Stimulated activated CD8-positive, alpha-beta memory T cell treated with anti-CD3 and anti-CD28 coated beads, Interleukin-4, amount 100 ng/mL, for 1 hour (primary cell): Measurements from ENCODE around the gene GSTA4.
A peak's percentile ranks its signal among the peaks of the same experiment; 100 is the strongest.

ENCODE experiments used
- DNase-seq, 2 donors: peaks; one replicate each; pipeline ENCODE4 v3.0.0-alpha.2; 2020; ENCODE audit warnings: low read depth in 2 of 2, low spot score in 1 of 2

Gene GSTA4

DNA sequence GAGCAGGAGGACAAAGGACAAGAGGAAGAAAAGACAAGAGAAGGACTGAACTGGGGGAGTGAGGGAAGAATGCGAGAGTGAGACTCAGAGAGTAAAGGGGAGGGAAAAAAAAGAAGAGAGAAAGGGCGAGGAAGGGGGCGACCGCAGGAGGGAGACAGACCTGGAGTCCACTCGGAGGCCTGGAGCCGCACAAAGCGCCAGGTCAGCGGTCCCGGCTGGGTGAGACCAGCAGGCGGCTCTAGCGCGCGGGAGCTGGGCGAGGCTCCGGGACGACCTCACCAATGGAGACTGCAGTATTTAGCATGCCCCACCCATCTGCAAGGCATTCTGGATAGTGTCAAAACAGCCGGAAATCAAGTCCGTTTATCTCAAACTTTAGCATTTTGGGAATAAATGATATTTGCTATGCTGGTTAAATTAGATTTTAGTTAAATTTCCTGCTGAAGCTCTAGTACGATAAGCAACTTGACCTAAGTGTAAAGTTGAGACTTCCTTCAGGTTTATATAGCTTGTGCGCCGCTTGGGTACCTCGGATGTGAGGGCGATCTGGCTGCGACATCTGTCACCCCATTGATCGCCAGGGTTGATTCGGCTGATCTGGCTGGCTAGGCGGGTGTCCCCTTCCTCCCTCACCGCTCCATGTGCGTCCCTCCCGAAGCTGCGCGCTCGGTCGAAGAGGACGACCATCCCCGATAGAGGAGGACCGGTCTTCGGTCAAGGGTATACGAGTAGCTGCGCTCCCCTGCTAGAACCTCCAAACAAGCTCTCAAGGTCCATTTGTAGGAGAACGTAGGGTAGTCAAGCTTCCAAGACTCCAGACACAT is at the start of gene GSTA4:
Gene GSTA4, minus strand, starts transcription at position 196 of the 824 bp plus-strand sequence. CDS start 1,041 bp downstream, outside the sequence.
- DNase-seq: peak; percentile 67 to 80

- DNase-seq: no peak
Measured at GRCh38 chr6:53044572-53044971, 49.5 kb upstream of the GSTA4 start.

- no peak for DNase-seq
Measured at GRCh38 chr6:53044071-53044470, 49.0 kb upstream of the GSTA4 start.

DNA sequence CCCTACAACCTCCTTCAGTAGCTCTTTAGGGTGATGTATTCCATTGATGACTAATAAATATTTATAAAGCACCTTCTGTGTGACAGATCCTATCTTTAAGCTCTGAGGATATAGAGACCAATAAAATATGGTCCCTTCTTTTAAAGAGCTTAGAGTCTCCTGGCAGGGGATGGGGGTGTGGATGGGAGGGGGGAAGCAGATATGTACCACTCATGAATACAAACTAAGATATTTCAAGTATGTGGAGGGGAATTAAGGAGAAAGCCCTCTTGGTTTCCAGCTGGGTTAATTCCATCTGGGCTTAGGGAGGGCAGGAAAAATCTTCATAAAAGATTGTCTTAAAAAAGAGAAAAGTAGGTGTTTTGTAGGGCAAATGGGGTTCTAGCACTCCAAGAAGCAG is 48.5 kb upstream of the GSTA4 start:
- DNase-seq: no peak

DNA sequence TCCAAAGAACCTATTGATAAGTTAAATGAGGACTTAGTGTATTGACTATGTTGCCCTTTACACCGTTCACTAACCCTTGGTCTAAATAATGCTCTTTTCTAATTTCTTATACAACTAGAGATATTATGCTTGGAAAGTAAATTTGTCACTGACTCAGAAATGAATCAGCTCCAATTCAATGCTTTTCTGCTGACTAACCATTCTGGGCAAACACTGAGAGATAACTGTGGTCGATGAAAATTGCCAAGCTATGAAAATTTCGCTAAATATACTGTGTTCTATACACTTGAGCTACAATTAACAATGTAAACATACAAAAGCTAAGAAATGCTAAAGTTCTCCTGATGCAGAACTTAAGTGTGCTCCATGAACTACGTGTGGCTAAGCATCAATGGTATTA is 47.0 kb upstream of the GSTA4 start:
- DNase-seq: no peak

GRCh38 chr6:53041356-53041755 is 46.3 kb upstream of the GSTA4 start:
- no peak for DNase-seq

DNA sequence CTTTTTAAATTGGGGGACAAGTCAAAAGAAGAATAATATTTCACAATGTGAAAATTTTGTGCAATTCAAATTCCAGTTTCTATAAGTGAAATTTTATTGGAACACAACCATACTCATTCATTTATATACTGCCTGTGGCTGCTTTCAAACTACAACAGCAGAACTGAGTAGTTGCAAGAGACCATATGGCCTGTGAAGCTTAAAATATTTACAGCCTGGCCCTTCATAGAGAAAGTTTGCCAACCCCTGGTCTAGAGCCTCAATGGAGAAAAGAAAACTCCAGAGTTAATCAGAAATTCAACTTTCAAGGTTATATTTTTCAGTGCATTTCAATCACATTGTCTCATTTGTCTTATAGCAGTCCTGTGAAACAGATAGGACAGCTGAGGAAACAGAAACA is 43.5 kb upstream of the GSTA4 start:
- no peak for DNase-seq

- DNase-seq: no peak
Measured at GRCh38 chr6:53038141-53038540, 43.1 kb upstream of the GSTA4 start.

- no peak for DNase-seq
Measured at GRCh38 chr6:53035549-53036213, 40.6 kb upstream of the GSTA4 start.

DNA sequence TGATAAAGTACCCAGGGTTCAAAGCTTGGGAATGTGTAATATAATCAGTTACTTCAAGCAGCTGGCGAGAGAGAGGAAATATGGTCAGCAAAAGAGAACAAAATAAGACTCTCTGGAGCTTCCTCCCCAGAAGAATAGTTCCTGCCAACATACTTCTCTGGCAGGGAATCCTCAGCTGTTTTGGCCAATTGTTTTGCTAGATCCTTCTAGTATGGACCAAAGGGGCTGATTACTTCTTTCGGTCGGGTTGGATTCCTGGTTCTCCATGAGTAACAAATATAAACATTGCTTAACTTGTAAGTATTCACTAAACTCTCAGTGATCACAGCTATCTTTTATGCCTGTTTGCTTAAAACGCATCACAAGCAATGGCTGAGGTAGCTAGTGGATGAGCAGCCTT is 38.7 kb upstream of the GSTA4 start:
- DNase-seq: no peak

DNA sequence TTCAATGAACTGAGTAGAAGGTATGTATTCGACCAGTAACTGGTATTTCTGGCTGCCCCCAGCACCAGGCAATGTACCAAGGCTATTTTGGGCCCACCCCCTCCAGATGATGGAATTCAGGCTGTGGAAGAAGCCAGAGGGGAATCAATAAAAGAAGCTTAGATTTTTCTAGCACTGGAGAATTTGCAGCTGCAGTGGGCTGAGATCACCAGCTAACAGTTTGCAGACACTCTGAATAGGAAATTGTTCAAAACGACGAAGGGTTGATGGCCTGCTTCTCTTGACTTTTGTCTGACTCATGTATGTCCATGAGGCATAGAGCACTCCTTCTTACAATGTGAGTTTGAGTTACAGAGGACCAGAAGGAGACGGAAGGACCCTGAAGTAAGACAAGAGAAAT is 37.8 kb upstream of the GSTA4 start:
- no peak for DNase-seq

- DNase-seq: no peak
Measured at GRCh38 chr6:53031281-53031680, 36.2 kb upstream of the GSTA4 start.

- no peak for DNase-seq
Measured at GRCh38 chr6:53029761-53030160, 34.7 kb upstream of the GSTA4 start.

GRCh38 chr6:53029257-53029656 is 34.2 kb upstream of the GSTA4 start:
- DNase-seq: no peak

DNA sequence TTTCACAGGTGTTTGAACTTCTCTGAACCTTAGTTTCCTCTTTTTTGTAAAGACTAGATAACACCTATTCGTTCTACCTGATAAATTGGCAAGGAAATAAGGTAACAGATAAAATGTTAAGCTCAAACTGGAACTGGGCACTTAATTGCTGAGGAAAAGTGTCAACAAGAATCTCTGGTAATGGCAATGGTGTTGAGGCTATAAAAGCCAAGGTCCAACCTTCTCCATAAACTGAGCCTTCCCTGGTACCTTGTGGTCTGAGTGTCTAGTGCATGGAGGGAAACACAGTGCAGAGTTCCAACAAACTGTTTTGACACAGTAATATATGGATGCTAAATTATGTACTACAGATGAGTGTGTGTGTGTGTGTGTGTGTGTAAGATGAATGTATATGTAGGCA is 33.4 kb upstream of the GSTA4 start:
- no peak for DNase-seq

DNA sequence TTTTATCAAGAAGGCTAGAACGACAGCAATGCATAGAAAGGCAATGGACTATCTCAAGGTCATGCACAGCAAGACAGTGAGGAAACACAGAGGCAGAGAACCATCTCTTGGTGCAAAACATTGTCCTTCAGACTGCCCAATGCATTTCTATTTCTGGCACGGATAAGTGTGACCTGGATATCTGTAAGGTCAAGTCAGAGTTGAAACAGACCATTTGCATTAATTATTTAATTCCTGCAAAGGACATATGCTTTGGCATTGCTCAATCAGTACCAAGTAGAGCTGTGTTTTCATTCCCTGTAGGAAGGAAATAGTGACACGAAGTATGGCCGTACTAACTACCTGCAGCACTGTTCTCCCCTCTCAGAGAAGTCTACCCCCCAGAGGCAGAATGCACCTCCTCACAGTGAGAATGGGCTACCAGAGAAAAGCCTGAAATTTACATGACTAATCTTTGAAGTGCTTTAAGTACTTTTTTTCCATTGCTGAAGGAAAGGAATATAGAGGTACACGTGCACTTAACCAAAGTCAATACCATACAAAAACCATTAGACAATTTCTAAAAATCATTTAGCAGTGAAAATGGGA is 32.1 kb upstream of the GSTA4 start:
- DNase-seq: no peak

DNA sequence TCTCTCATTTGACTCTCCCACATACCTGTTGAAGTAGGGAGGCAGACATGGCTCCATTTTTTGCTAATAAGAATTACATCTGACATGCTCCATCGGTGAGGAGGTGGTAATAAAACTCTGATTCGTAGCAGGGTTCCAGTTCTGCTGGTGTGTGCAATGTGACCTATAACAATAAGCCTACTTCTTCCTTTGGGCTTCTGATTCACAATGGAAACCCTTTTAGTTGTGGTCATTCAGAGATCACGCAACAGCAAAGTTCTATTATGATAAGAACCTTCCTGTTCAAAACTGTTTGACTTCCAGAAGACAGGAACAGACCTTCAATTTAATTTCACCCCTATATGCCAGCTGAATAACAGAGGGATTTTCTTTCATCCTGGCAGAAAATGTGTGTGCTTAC is 31.4 kb upstream of the GSTA4 start:
- DNase-seq: no peak

- no peak for DNase-seq
Measured at GRCh38 chr6:53023323-53023722, 28.2 kb upstream of the GSTA4 start.

DNA sequence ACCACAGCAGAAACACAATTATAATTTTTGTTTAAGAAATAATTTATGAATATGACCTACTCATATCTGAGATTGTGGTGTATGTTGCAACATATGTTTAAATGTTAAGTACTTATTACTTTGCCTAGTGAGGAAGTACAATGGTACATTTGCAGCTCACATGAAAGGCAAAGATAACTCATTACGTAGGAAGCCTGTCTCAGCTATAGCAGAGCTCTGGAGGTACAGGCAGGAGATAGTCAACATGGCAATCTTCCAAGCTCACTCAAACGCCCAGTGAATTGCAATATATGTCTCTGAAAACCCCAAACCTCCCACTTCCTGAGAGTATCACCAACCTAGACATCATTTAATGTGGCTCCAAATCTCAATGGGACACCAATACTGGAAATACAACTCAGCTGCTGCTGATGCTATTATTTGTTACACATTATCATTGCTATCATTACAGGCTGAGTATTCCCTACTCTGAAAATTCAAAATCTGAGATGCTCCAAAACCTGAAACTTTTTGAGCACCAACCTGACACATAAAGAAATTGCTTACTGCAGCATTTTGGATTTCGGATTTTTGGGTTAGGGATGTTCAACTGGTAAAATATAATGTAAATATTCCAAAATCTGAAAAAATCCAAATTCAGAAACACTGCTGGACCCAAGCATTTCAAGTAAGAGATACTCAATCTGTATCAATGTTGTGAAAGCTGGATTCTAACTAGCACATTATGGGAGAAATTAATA is 25.1 kb upstream of the GSTA4 start:
- DNase-seq: no peak

DNA sequence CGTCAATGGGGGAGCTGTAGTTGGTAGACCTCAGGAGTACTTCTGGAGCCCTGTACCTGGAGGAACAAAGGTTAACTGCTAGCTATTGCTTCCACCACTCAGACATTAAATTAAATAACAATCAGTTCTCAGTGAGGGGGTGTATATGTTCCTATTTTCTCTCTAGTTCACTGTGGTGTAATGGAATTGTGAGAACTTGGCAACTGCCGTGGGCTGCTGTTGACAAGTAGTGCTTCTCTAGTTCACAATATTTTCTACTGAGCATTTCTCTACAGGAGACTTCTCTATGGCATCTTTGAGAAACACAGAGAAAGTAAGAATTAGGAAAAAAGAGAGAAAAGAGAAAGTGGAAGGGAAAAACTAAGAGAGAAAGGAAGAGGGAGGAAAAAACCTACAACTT is 23.4 kb upstream of the GSTA4 start:
- no peak for DNase-seq

- no peak for DNase-seq
Measured at GRCh38 chr6:53015486-53015885, 20.4 kb upstream of the GSTA4 start.

- no peak for DNase-seq
Measured at GRCh38 chr6:53014744-53015143, 19.7 kb upstream of the GSTA4 start.
